ENCODE data around the gene TOR1B.

GRCh38 chr9:129770741-129771140 lies 32.2 kb upstream of the TOR1B start:
- TF ChIP-seq, protein P1, sequence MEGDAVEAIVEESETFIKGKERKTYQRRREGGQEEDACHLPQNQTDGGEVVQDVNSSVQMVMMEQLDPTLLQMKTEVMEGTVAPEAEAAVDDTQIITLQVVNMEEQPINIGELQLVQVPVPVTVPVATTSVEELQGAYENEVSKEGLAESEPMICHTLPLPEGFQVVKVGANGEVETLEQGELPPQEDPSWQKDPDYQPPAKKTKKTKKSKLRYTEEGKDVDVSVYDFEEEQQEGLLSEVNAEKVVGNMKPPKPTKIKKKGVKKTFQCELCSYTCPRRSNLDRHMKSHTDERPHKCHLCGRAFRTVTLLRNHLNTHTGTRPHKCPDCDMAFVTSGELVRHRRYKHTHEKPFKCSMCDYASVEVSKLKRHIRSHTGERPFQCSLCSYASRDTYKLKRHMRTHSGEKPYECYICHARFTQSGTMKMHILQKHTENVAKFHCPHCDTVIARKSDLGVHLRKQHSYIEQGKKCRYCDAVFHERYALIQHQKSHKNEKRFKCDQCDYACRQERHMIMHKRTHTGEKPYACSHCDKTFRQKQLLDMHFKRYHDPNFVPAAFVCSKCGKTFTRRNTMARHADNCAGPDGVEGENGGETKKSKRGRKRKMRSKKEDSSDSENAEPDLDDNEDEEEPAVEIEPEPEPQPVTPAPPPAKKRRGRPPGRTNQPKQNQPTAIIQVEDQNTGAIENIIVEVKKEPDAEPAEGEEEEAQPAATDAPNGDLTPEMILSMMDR (IDR thresholded peaks at IDR 0.05; ENCODE audit: insufficient read depth, low read length, poor library complexity, severe bottlenecking) = no peak
- TF ChIP-seq EZH2phosphoT487 (conservative IDR thresholded peaks at IDR 0.05; ENCODE audit: low read length) = no peak
